GM12878 (cell line): ENCODE results near the gene EMX1.

Source experiments
- CREB1 ChIP-seq: IDR thresholded peaks from 2 replicates; pipeline ENCODE4 v1.6.1; 2012; ENCODE audit warnings: low read depth, mild to moderate bottlenecking, inconsistent platforms
- CTCF ChIP-seq, 3 experiments: IDR thresholded peaks in 2 of 3; conservative IDR thresholded peaks in 1 of 3; 2 replicates each; pipeline ENCODE4 v1.5.1; 2011; ENCODE audit warnings: low read depth in 3 of 3, low read length in 3 of 3, mild to moderate bottlenecking in 3 of 3, control low read depth in 2 of 3, moderate library complexity in 2 of 3, inconsistent platforms in 1 of 3, mixed read lengths in 1 of 3; ENCODE audit not compliant: control insufficient read depth in 2 of 3, insufficient read depth in 1 of 3; ENCODE audit errors: extremely low read depth in 1 of 3
- FOXM1 ChIP-seq: IDR thresholded peaks from 2 replicates; pipeline ENCODE4 v1.6.1; 2012; ENCODE audit warnings: low read depth, mild to moderate bottlenecking, inconsistent platforms, low read length, moderate library complexity
- POLR2AphosphoS5 ChIP-seq: IDR thresholded peaks from 2 replicates; pipeline ENCODE4 v1.6.1; 2011; ENCODE audit warnings: mild to moderate bottlenecking, low read length, inconsistent platforms
- RAD21 ChIP-seq: IDR thresholded peaks from 2 replicates; pipeline ENCODE4 v1.6.1; 2011; ENCODE audit warnings: mild to moderate bottlenecking, low read depth, low read length, moderate library complexity; ENCODE audit not compliant: insufficient read depth
- TCF7 ChIP-seq: IDR thresholded peaks from 2 replicates; pipeline ENCODE4 v1.6.1; 2014; ENCODE audit warnings: antibody characterized with exemption, borderline replicate concordance
- USF2 ChIP-seq: IDR thresholded peaks from 2 replicates; pipeline ENCODE4 v1.6.1; 2011; ENCODE audit warnings: low read depth, low read length, improper control_type of control experiment, borderline replicate concordance
- ZBTB33 ChIP-seq: fragments of 450-650 bp; IDR thresholded peaks from 2 replicates; pipeline ENCODE4 v1.6.1; 2017; ENCODE audit warnings: mild to moderate bottlenecking
- ZNF274 ChIP-seq: IDR thresholded peaks from one replicate; pipeline ENCODE4 v1.8.0; 2011; ENCODE audit not compliant: insufficient read length, insufficient read depth
- TF ChIP-seq, protein P1 (sequence below): IDR thresholded peaks from 2 replicates; pipeline ENCODE4 v1.6.1; 2012; ENCODE audit warnings: low read depth, low read length, improper control_type of control experiment

DNA sequence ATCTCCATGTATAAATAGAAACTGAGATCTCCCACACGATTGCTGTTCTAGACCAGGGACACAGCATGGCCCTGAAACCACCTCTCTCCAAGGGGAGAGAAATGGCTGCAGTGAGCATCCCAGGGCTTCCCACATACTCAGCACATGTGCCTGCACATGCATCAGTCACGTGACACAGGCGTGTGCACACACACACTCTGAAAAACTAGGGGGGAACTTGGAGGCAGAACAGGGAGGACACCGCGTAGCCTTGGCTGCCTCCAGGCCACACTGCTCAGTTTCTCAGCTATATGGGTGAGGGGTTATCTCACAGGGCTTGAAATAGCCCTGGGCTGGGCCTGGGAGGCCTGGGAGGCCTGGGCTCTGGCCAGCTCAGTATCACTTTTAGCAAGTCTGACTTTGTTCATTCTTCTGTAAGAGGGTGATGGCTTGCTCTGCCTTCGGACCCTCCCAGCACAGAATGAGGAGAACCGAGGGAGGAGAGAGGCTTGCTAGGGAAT, 66.9 kb downstream of the EMX1 start:
- TF ChIP-seq POLR2AphosphoS5 (no peak), USF2 (no peak), CTCF (IDR thresholded peaks at IDR 0.05 in 2 of 3, conservative IDR thresholded peaks at IDR 0.05 in 1 of 3; ENCODE audit: control insufficient read depth in 2 of 3, extremely low read depth in 1 of 3, insufficient read depth in 1 of 3, low read depth in 3 of 3, low read length in 3 of 3) (no peak), TCF7 (no peak), CREB1 (no peak), FOXM1 (no peak), RAD21 (no peak), ZNF274 (no peak), ZBTB33 (no peak)
- TF ChIP-seq, protein P1, sequence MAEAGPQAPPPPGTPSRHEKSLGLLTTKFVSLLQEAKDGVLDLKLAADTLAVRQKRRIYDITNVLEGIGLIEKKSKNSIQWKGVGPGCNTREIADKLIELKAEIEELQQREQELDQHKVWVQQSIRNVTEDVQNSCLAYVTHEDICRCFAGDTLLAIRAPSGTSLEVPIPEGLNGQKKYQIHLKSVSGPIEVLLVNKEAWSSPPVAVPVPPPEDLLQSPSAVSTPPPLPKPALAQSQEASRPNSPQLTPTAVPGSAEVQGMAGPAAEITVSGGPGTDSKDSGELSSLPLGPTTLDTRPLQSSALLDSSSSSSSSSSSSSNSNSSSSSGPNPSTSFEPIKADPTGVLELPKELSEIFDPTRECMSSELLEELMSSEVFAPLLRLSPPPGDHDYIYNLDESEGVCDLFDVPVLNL = no peak
